ENCODE measurements around the gene HSPA12B. TPM values are rescaled to one million over a fixed set of nuclear protein-coding genes. Genes with fewer than 3 reads are reported as not detected.

The HSPA12B gene
- total and polyA plus RNA-seq, 2 of the 8 experiments (the other 6 are each of a cell fraction or from before 2014, with no cell fraction given): 2.2 to 4.3 TPM

- TF ChIP-seq CHD7 (IDR thresholded peaks at IDR 0.05; ENCODE audit: insufficient replicate concordance, low read length): no peak
- no peak for TF ChIP-seq SIN3A (conservative IDR thresholded peaks at IDR 0.05 in 1 of 2, IDR thresholded peaks at IDR 0.05 in 1 of 2; ENCODE audit: low read depth in 1 of 2, low read length in 2 of 2)
- no peak for TF ChIP-seq BRCA1 (IDR thresholded peaks at IDR 0.05; ENCODE audit: low read depth, low read length)
- TF ChIP-seq TBP (IDR thresholded peaks at IDR 0.05; ENCODE audit: low read depth, low read length): no peak
These were observed 9.2 kb upstream of the HSPA12B start (continued) for GRCh38 chr20:3723284-3723683.

Measured in H1 (cell line).